SK-N-SH (cell line): ENCODE measurements around the gene VANGL2. TPM values are rescaled to one million over a fixed set of nuclear protein-coding genes. Genes with fewer than 3 reads are reported as not detected.

Source experiments
- CTCF ChIA-PET: fragments of 300-600, 350-600 bp; formaldehyde crosslinking; extraction: SDS; loops from one replicate; lab custom pipeline; 2021; lab: Yijun Ruan, JAX
- POLR2A ChIA-PET: fragments of 350-600 bp; sonication (Branson Sonifier 250); formaldehyde crosslinking; extraction: SDS; loops from one replicate; lab custom pipeline; 2020; ENCODE audit warnings: antibody characterized with exemption, inconsistent platforms; lab: Yijun Ruan, JAX
- DNase-seq: peaks from one replicate; pipeline ENCODE4 v3.0.0; 2012
- H2AFZ ChIP-seq: fragments of 200-600 bp; sonication (generic); 2 replicates; pipeline ENCODE4 v1.8.1; 2016; ENCODE audit warnings: antibody characterized with exemption, mild to moderate bottlenecking, low read depth
- H3F3A ChIP-seq: fragments of 200-600 bp; sonication (generic); replicated peaks from 2 replicates; pipeline ENCODE3; 2016; ENCODE audit warnings: antibody characterized with exemption, mild to moderate bottlenecking; ENCODE audit not compliant: insufficient read depth
- H3K27ac ChIP-seq, 2 experiments: fragments of 200-500 bp in 1 of 2; fragments of 200-600 bp in 1 of 2; sonication (Bioruptor generic) in 1 of 2; sonication (generic), shearing (Covaris generic) in 1 of 2; 2 replicates each; pipeline versions ENCODE4 v1.5.1 to v1.6.1; 2014 to 2016; ENCODE audit warnings: low read depth in 2 of 2, inconsistent platforms in 1 of 2, low read length in 1 of 2, mild to moderate bottlenecking in 1 of 2, mixed read lengths in 1 of 2
- H3K27me3 ChIP-seq: fragments of 200-600 bp; sonication (generic), shearing (Covaris generic); 2 replicates; pipeline ENCODE4 v1.6.1; 2016; ENCODE audit warnings: mixed run types; ENCODE audit not compliant: insufficient read depth
- H3K36me3 ChIP-seq, 2 experiments: fragments of 200-500 bp in 1 of 2; fragments of 200-600 bp in 1 of 2; sonication (Bioruptor generic) in 1 of 2; sonication (generic) in 1 of 2; replicated peaks in 1 of 2; 2 replicates each; pipeline versions ENCODE3 to v1.5.1; 2014 to 2016; ENCODE audit warnings: low read length in 1 of 2, mild to moderate bottlenecking in 1 of 2; ENCODE audit not compliant: insufficient read depth in 2 of 2, control insufficient read depth in 1 of 2
- H3K4me1 ChIP-seq, 2 experiments: fragments of 200-500 bp in 1 of 2; fragments of 200-600 bp in 1 of 2; sonication (Bioruptor generic) in 1 of 2; sonication (generic), shearing (Covaris generic) in 1 of 2; 2 replicates each; pipeline versions ENCODE4 v1.5.1 to v1.6.1; 2014 to 2016; ENCODE audit warnings: low read depth in 1 of 2, low read length in 1 of 2, mixed run types in 1 of 2; ENCODE audit not compliant: insufficient read depth in 2 of 2, control insufficient read depth in 1 of 2
- H3K4me2 ChIP-seq: fragments of 200-600 bp; sonication (generic), shearing (Covaris generic); 2 replicates; pipeline ENCODE4 v1.6.1; 2017; ENCODE audit warnings: mixed run types
- H3K4me3 ChIP-seq, 2 experiments: fragments of 200-500 bp in 1 of 2; fragments of 200-600 bp in 1 of 2; sonication (Bioruptor generic) in 1 of 2; sonication (generic), shearing (Covaris generic) in 1 of 2; 2 replicates each; pipeline versions ENCODE4 v1.5.1 to v1.8.1; 2014 to 2016; ENCODE audit warnings: low read depth in 2 of 2, inconsistent platforms in 1 of 2, low read length in 1 of 2, mild to moderate bottlenecking in 1 of 2, mixed read lengths in 1 of 2, moderate library complexity in 1 of 2
- H3K79me2 ChIP-seq: fragments of 200-600 bp; sonication (generic); 2 replicates; pipeline ENCODE4 v1.8.1; 2017; ENCODE audit warnings: mild to moderate bottlenecking; ENCODE audit not compliant: insufficient read depth
- H3K9ac ChIP-seq: fragments of 200-600 bp; sonication (generic); 2 replicates; pipeline ENCODE4 v1.6.1; 2017; ENCODE audit warnings: mixed run types
- H3K9me2 ChIP-seq: fragments of 200-600 bp; sonication (generic); 2 replicates; pipeline ENCODE4 v1.6.1; 2017; ENCODE audit warnings: mixed run types
- H3K9me3 ChIP-seq: fragments of 200-600 bp; sonication (generic); 2 replicates; pipeline ENCODE4 v1.6.1; 2017; ENCODE audit warnings: mixed run types, mild to moderate bottlenecking, moderate library complexity
- H4K20me1 ChIP-seq: fragments of 200-600 bp; sonication (generic); 2 replicates; pipeline ENCODE4 v1.6.1; 2017; ENCODE audit warnings: mild to moderate bottlenecking, mixed run types; ENCODE audit not compliant: insufficient read depth
- CTCF ChIP-seq: fragments of 200-600 bp; sonication (generic); IDR thresholded peaks from 2 replicates; pipeline ENCODE4 v1.6.1; 2017; ENCODE audit warnings: antibody characterized with exemption, mild to moderate bottlenecking, moderate library complexity
- ELF1 ChIP-seq: IDR thresholded peaks from 2 replicates; pipeline ENCODE4 v1.4.0; 2012
- IRF3 ChIP-seq: fragments of 150-350 bp; IDR thresholded peaks from 2 replicates; pipeline ENCODE4 v1.6.1; 2016; ENCODE audit warnings: mild to moderate bottlenecking, low read depth, low read length
- MXI1 ChIP-seq: IDR thresholded peaks from 2 replicates; pipeline ENCODE4 v1.6.1; 2012; ENCODE audit warnings: mild to moderate bottlenecking, low read depth, low read length, improper control_type of control experiment
- NFIC ChIP-seq: IDR thresholded peaks from 2 replicates; pipeline ENCODE4 v1.4.0; 2012; ENCODE audit warnings: borderline replicate concordance
- RCOR1 ChIP-seq: fragments of 150-350 bp; IDR thresholded peaks from 2 replicates; pipeline ENCODE4 v1.6.1; 2017; ENCODE audit warnings: antibody characterized with exemption, low read length
- RXRA ChIP-seq: IDR thresholded peaks from 2 replicates; pipeline ENCODE4 v1.4.0; 2012; ENCODE audit warnings: low read depth, mild to moderate bottlenecking, borderline replicate concordance
- TCF12 ChIP-seq: IDR thresholded peaks from 2 replicates; pipeline ENCODE4 v1.4.0; 2012
- ZBTB33 ChIP-seq: IDR thresholded peaks from 2 replicates; pipeline ENCODE4 v1.4.0; 2012; ENCODE audit warnings: low read depth, borderline replicate concordance
- WGBS: methylation state at CpG from one replicate; pipeline ENCODE4 v1.1.6; 2017; ENCODE audit warnings: low lambda C conversion rate; 5-methylcytosine and 5-hydroxymethylcytosine counted together
- polyA plus RNA-seq, 3 experiments: library from polyadenylated mRNA; depleted of rRNA; stranded (reverse); fragments of >200 nt; gene quantifications; 2 replicates each; pipeline ENCODE4 v1.2.3, GENCODE V29; 2012

Gene VANGL2
- polyA plus RNA-seq, 1 of the 3 experiments (the other 2 are of a cell fraction) = 13.4 TPM

GRCh38 chr1:160398823-160399222 lies 1.5 kb upstream of the VANGL2 start:
- 95% methylated on average over 3 of the region's 4 CpGs for WGBS
- ChIA-PET POLR2A (no interaction called here), CTCF (interaction anchor here (3.7 kb wide), 1 partner anchor 22 kb away, joined by 21 read pairs; no protein-coding TSS in a partner anchor)
- no peak overlapping the region for H3K4me3 ChIP-seq
- no peaks in the 10 kb centered on the region for H3K9me2 ChIP-seq
- no peak overlapping the region for H3K27ac ChIP-seq
- no peak for TF ChIP-seq RCOR1
- no peak for TF ChIP-seq CTCF
- TF ChIP-seq NFIC = no peak
- TF ChIP-seq TCF12 = no peak
- no peak for TF ChIP-seq ZBTB33
- TF ChIP-seq IRF3 = no peak
- TF ChIP-seq ELF1 = no peak
- TF ChIP-seq, all 33 proteins: peak for 0
- Histone ChIP-seq H3K79me2 (no peaks in the 10 kb centered on the region), H4K20me1 (no peaks in the 10 kb centered on the region), H3K36me3 (no peaks in the 10 kb centered on the region), H3K9ac (no peak overlapping the region), H3F3A (no peaks in the 10 kb centered on the region), H3K4me1 (peaks cover 0 to 27% of the 10 kb centered on the region in 2 experiments; a peak in 2 of 4 replicates), H3K4me2 (no peak overlapping the region), H3K27me3 (no peaks in the 10 kb centered on the region; the same call in 1 of the 2 replicates), H2AFZ (no peak overlapping the region), H3K9me3 (no peaks in the 10 kb centered on the region)
- DNase-seq = no peak

GRCh38 chr1:160399544-160400222 lies 681 bp upstream of the VANGL2 start:
- H3K27ac ChIP-seq = peak overlapping the region; percentile 34 to 87; a peak in 3 of 4 replicates
- no peaks in the 10 kb centered on the region for H3F3A ChIP-seq
- no peak for DNase-seq
- H3K4me2 ChIP-seq = peak overlapping the region; percentile 86
- H3K27me3 ChIP-seq = no peaks in the 10 kb centered on the region; the same call in 1 of the 2 replicates
- CTCF ChIA-PET = no interaction called here
- H3K9ac ChIP-seq = peak overlapping the region; percentile 87
- no peaks in the 10 kb centered on the region for H3K9me3 ChIP-seq
- H2AFZ ChIP-seq = peak overlapping the region; percentile 94
- H3K4me1 ChIP-seq = peaks cover 0 to 31% of the 10 kb centered on the region in 2 experiments; a peak in 2 of 4 replicates
- peak overlapping the region; percentile 95 to 97 for H3K4me3 ChIP-seq
- no peaks in the 10 kb centered on the region for H3K9me2 ChIP-seq
- POLR2A ChIA-PET = interaction anchor here (1.0 kb wide), 1 partner anchor 191 kb away, joined by 3 read pairs; no protein-coding TSS in a partner anchor
- no peaks in the 10 kb centered on the region for H3K79me2 ChIP-seq
- no peaks in the 10 kb centered on the region for H4K20me1 ChIP-seq
- 49% methylated on average over 16 of the region's 17 CpGs for WGBS
- no peak for TF ChIP-seq RXRA
- TF ChIP-seq MXI1 = peak; percentile 26; the same call in 1 of the 2 replicates
- no peaks in the 10 kb centered on the region for H3K36me3 ChIP-seq
